Ectodermal cell (in vitro differentiated cells): ENCODE data around the gene REXO4.
"Not testable (repeated sequence)": the region's sequence is repeated elsewhere in the genome, so short reads cannot be mapped to it uniquely, and the experiment has no call there.

Experiments
- H3K27ac ChIP-seq: 2 replicates; pipeline ENCODE4 v1.7.0; 2013; ENCODE audit warnings: mild to moderate bottlenecking, low read depth, low read length; ENCODE audit not compliant: insufficient read depth, poor library complexity, severe bottlenecking
- H3K27me3 ChIP-seq: 2 replicates; pipeline ENCODE4 v1.7.0; 2013; ENCODE audit warnings: mild to moderate bottlenecking, low read length; ENCODE audit not compliant: insufficient read depth, control insufficient read depth, poor library complexity, severe bottlenecking
- H3K36me3 ChIP-seq: one replicate; pipeline ENCODE4 v1.7.0; 2013; ENCODE audit warnings: low read length; ENCODE audit not compliant: control insufficient read depth, insufficient read depth
- H3K4me1 ChIP-seq: one replicate; pipeline ENCODE4 v1.7.0; 2013; ENCODE audit warnings: low read length; ENCODE audit not compliant: control insufficient read depth, insufficient read depth
- H3K4me3 ChIP-seq: 2 replicates; pipeline ENCODE4 v1.7.0; 2013; ENCODE audit warnings: low read depth, low read length, control low read depth; ENCODE audit not compliant: insufficient read depth
- H3K9me3 ChIP-seq: 2 replicates; pipeline ENCODE4 v1.7.0; 2013; ENCODE audit warnings: mild to moderate bottlenecking, low read length, moderate library complexity; ENCODE audit not compliant: control insufficient read depth
- WGBS, 2 experiments: methylation state at CpG; one replicate each; pipeline ENCODE4 v1.1.7; 2013; ENCODE audit warnings: missing lambda C conversion rate in 2 of 2; 5-methylcytosine and 5-hydroxymethylcytosine counted together

REXO4 gene

GRCh38 chr9:133403766-133404453, 13.9 kb downstream of the REXO4 start:
- no peaks in the 10 kb centered on the region for H3K9me3 ChIP-seq
- H3K4me3 ChIP-seq, result no peak overlapping the region
- H3K36me3 ChIP-seq, result peaks cover 15% of the 10 kb centered on the region
- no peaks in the 10 kb centered on the region for H3K4me1 ChIP-seq
- WGBS, 2 experiments, result 84 to 85% methylated on average over 16 of the region's 16 CpGs
- no peaks in the 10 kb centered on the region for H3K27me3 ChIP-seq
- H3K27ac ChIP-seq, result no peak overlapping the region

- Histone ChIP-seq H3K27me3 (no peaks in the 10 kb centered on the region), H3K4me3 (no peak overlapping the region), H3K36me3 (peaks cover 12% of the 10 kb centered on the region), H3K27ac (no peak overlapping the region), H3K9me3 (no peaks in the 10 kb centered on the region), H3K4me1 (no peaks in the 10 kb centered on the region)
- WGBS, 2 experiments, result 90 to 94% methylated on average over 7 of the region's 7 CpGs
Measured at GRCh38 chr9:133402689-133403088, 15.1 kb downstream of the REXO4 start.

- Histone ChIP-seq H3K36me3 (peaks cover 9% of the 10 kb centered on the region), H3K4me3 (no peak overlapping the region), H3K27ac (no peak overlapping the region), H3K9me3 (no peaks in the 10 kb centered on the region), H3K27me3 (no peaks in the 10 kb centered on the region), H3K4me1 (no peaks in the 10 kb centered on the region)
- 91 to 92% methylated on average over 6 of the region's 6 CpGs for WGBS, 2 experiments
Measured at GRCh38 chr9:133401588-133401987, 16.2 kb downstream of the REXO4 start.

DNA sequence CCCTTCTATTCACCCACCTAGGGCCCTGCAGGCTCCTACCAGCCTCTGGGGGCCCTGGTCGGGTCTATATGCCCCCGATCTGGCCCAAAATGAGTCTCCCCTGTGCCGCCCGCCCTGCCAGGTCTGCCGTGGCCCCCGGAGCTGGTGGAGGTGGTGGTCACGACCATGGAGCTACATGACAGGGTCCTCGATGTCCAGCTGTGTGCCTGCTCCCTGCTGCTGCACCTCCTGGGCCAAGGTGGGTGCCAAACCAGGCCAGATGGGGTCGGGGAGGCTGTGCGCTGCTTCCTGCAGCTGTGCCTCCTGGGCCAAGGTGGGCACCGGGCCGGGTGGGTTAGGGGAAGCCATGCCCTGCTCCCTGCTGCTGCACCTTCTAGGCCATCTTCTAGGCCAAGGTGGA, 17.5 kb downstream of the REXO4 start:
- no peak overlapping the region for H3K4me3 ChIP-seq
- no peaks in the 10 kb centered on the region for H3K9me3 ChIP-seq
- no peak overlapping the region for H3K27ac ChIP-seq
- WGBS, 2 experiments, result 94% methylated on average over 12 of the region's 12 CpGs
- H3K36me3 ChIP-seq, result peaks cover 3% of the 10 kb centered on the region
- no peaks in the 10 kb centered on the region for H3K4me1 ChIP-seq
- H3K27me3 ChIP-seq, result no peaks in the 10 kb centered on the region

DNA sequence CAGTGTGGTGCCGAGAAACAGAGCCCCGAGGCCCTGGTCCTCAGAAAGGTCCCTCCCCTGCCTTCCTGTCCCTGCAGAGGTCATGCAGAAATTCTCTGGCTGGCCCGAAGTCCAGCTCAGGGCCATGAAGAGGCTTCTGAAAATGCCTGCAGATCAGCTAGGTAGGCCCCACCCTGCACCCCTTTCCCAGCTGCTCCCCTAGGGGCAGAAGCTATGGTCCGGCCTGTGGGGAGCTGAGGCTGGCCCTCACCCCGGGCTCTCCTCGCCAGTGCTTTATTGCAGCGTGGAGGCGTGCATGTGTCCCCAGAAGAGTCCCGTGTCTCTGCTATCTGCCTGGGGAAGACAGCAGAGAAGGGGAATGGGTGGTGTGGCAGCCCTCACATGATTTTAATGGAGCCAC, 19.9 kb downstream of the REXO4 start:
- Histone ChIP-seq H3K27ac (no peak overlapping the region), H3K36me3 (no peaks in the 10 kb centered on the region), H3K27me3 (no peaks in the 10 kb centered on the region), H3K4me3 (no peak overlapping the region), H3K9me3 (no peaks in the 10 kb centered on the region), H3K4me1 (no peaks in the 10 kb centered on the region)
- WGBS, 2 experiments, result 81 to 85% methylated on average over 9 of the region's 9 CpGs

- 84 to 88% methylated on average over 6 of the region's 6 CpGs for WGBS, 2 experiments
- Histone ChIP-seq H3K36me3 (no peaks in the 10 kb centered on the region), H3K9me3 (no peaks in the 10 kb centered on the region), H3K27ac (no peak overlapping the region), H3K4me3 (no peak overlapping the region), H3K4me1 (no peaks in the 10 kb centered on the region), H3K27me3 (no peaks in the 10 kb centered on the region)
Measured at GRCh38 chr9:133397370-133397769, 20.4 kb downstream of the REXO4 start.

- Histone ChIP-seq H3K9me3 (no peaks in the 10 kb centered on the region), H3K36me3 (no peaks in the 10 kb centered on the region), H3K27ac (no peak overlapping the region), H3K4me1 (no peaks in the 10 kb centered on the region), H3K27me3 (no peaks in the 10 kb centered on the region), H3K4me3 (no peak overlapping the region)
- WGBS, 2 experiments, result 42 to 44% methylated on average over 14 of the region's 14 CpGs
Measured at GRCh38 chr9:133396952-133397351, 20.9 kb downstream of the REXO4 start.

- no peaks in the 10 kb centered on the region for H3K36me3 ChIP-seq
- H3K27ac ChIP-seq, result no peak overlapping the region
- H3K27me3 ChIP-seq, result no peaks in the 10 kb centered on the region
- no peaks in the 10 kb centered on the region for H3K4me1 ChIP-seq
- no peaks in the 10 kb centered on the region for H3K9me3 ChIP-seq
- no peak overlapping the region for H3K4me3 ChIP-seq
- WGBS, 2 experiments, result 69 to 71% methylated on average over 8 of the region's 8 CpGs
Measured at GRCh38 chr9:133394687-133395271, 23.0 kb downstream of the REXO4 start.

DNA sequence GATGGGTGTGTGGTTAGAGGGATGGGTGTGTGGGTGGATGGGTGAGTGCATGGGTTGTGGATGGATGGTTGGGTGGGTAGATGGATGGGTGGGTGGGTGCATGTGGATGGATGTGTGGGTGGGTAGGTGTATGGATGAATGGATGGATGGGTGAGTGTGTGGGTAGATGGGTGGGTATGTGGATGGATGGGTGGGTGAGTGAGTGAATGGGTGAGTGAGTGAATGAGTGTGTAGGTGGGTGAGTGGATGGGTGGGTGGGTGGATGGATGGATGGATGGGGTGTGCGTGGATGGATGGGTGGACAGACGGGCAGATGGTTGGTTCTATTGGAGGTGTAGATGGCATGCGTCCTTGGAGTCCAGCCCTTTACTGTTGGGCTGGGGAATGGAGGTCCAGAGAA, 24.4 kb downstream of the REXO4 start:
- no peaks in the 10 kb centered on the region for H3K4me1 ChIP-seq
- H3K9me3 ChIP-seq, result no peaks in the 10 kb centered on the region
- no peaks in the 10 kb centered on the region for H3K27me3 ChIP-seq
- H3K27ac ChIP-seq, result no peak overlapping the region
- 88 to 92% methylated on average over 3 of the region's 3 CpGs for WGBS, 2 experiments
- H3K36me3 ChIP-seq, result no peaks in the 10 kb centered on the region
- H3K4me3 ChIP-seq, result no peak overlapping the region

- H3K4me3 ChIP-seq, H3K36me3 ChIP-seq, H3K4me1 ChIP-seq, H3K27ac ChIP-seq, H3K9me3 ChIP-seq, H3K27me3 ChIP-seq: not testable (repeated sequence)
- WGBS, 2 experiments, result 81 to 93% methylated on average over 3 of the region's 3 CpGs
Measured at GRCh38 chr9:133392308-133392707, 25.5 kb downstream of the REXO4 start.
